ENCODE data around the gene ZNF606. TPM values are rescaled to one million over a fixed set of nuclear protein-coding genes. Genes with fewer than 3 reads are reported as not detected.

ZNF606 gene
- total RNA-seq, 1 experiment from 2014 or later, result 16.1 TPM

GRCh38 chr19:57946316-57946715 lies 56.3 kb downstream of the ZNF606 start:
- in situ Hi-C loops (cut with HindIII; ENCODE audit: low pct_unique_long_range_greater_than_20kb, low sequenced_read_pairs) (no loop called here), intact Hi-C loops (cut with micrococcal nuclease; ENCODE audit: unreplicated experiment) (no loop called here)
- ATAC-seq (no peak), DNase-seq (ENCODE audit: low read depth, low spot score) (no peak)
- CTCF ChIA-PET, result no interaction called here
- H3K27me3 ChIP-seq (ENCODE audit: control insufficient read depth, insufficient read depth, low read length), result no peaks in the 10 kb centered on the region
- TSS peak; percentile 84 for BruUV-seq (replicated peaks)
- H3K9me3 ChIP-seq (ENCODE audit: control insufficient read depth, insufficient read depth, low read depth, low read length), result peaks cover 58% of the 10 kb centered on the region
- TF ChIP-seq TCF7L2 (IDR thresholded peaks at IDR 0.05; ENCODE audit: low read depth, low read length) (no peak), POLR2AphosphoS5 (IDR thresholded peaks at IDR 0.05; ENCODE audit: low read depth, low read length) (no peak), SIN3A (IDR thresholded peaks at IDR 0.05; ENCODE audit: borderline replicate concordance, insufficient read depth, low read depth, low read length) (no peak), REST (IDR thresholded peaks at IDR 0.05; ENCODE audit: insufficient read depth in 1 of 2, low read depth in 2 of 2, low read length in 1 of 2) (no peak), CTCF (IDR thresholded peaks at IDR 0.05) (no peak)
- peak overlapping the region; percentile 78; the same call in 1 of the 2 replicates for H3K27ac ChIP-seq (ENCODE audit: low read length)
- peak overlapping the region; percentile 88 to 90 for H3K4me3 ChIP-seq (ENCODE audit: low read depth in 2 of 2, low read length in 2 of 2)
- H3K4me1 ChIP-seq (ENCODE audit: control insufficient read depth, insufficient read depth, low read length), result no peaks in the 10 kb centered on the region
- H3K36me3 ChIP-seq (ENCODE audit: control insufficient read depth, insufficient read depth, low read length), result no peaks in the 10 kb centered on the region
- POLR2A ChIA-PET, result no interaction called here

- no peak for ATAC-seq
- in situ Hi-C loops (cut with HindIII; ENCODE audit: low pct_unique_long_range_greater_than_20kb, low sequenced_read_pairs) (no loop called here), intact Hi-C loops (cut with micrococcal nuclease; ENCODE audit: unreplicated experiment) (no loop called here)
- Histone ChIP-seq H3K27me3 (ENCODE audit: control insufficient read depth, insufficient read depth, low read length) (no peaks in the 10 kb centered on the region), H3K4me3 (ENCODE audit: low read depth in 2 of 2, low read length in 2 of 2) (no peak overlapping the region), H3K27ac (ENCODE audit: low read length) (no peak overlapping the region), H3K9me3 (ENCODE audit: control insufficient read depth, insufficient read depth, low read depth, low read length) (peaks cover 71% of the 10 kb centered on the region), H3K4me1 (ENCODE audit: control insufficient read depth, insufficient read depth, low read length) (no peaks in the 10 kb centered on the region), H3K36me3 (ENCODE audit: control insufficient read depth, insufficient read depth, low read length) (no peaks in the 10 kb centered on the region)
- POLR2A ChIA-PET, result no interaction called here
- no peak for TF ChIP-seq POLR2AphosphoS5 (IDR thresholded peaks at IDR 0.05; ENCODE audit: low read depth, low read length)
- TF ChIP-seq SIN3A (IDR thresholded peaks at IDR 0.05; ENCODE audit: borderline replicate concordance, insufficient read depth, low read depth, low read length), result no peak
- no peak for TF ChIP-seq REST (IDR thresholded peaks at IDR 0.05; ENCODE audit: insufficient read depth in 1 of 2, low read depth in 2 of 2, low read length in 1 of 2)
- no TSS peak for BruUV-seq (replicated peaks)
- no peak for DNase-seq (ENCODE audit: low read depth, low spot score)
- CTCF ChIA-PET, result no interaction called here
These were observed 61.0 kb downstream of the ZNF606 start for GRCh38 chr19:57941593-57941992.

Measured in Panc1 (cell line).